Right ventricle myocardium inferior (tissue), 1 donor: Measurements from ENCODE around the gene PHB1. TPM values are rescaled to one million over a fixed set of nuclear protein-coding genes. Genes with fewer than 3 reads are reported as not detected.

Experiments
- ATAC-seq: fragments of 200-7000 bp; cut with Tn5 transposase; one replicate; pipeline ENCODE4 v1.9.1; 2020; ENCODE audit warnings: mild to moderate bottlenecking, moderate library complexity
- DNase-seq: peaks from one replicate; pipeline ENCODE4 v3.0.0; 2021; ENCODE audit errors: missing footprints
- intact Hi-C: fragments of 100-400 bp; cut with DNase I; formaldehyde crosslinking; loops from one replicate; pipeline ENCODE4 v1.11.0; 2022
- total RNA-seq: library from RNA; stranded (reverse); fragmentation: NEBNext Ultra II Directional; extraction: Animal tissue kit (Norgen Biotek cat#: 25700); gene quantifications from one replicate; pipeline ENCODE4 v1.2.1, GENCODE V29; 2021
- donor health status: DM: no; HTN: yes; CAD: no; lungs with severe emphysema.

Gene PHB1
- total RNA-seq, 1 donor from 2014 or later, result 233 TPM

GRCh38 chr17:49364119-49364518 is 50.6 kb downstream of the PHB1 start:
- intact Hi-C loops, result loop anchor here (5.0 kb wide), 1 partner anchor 47 kb away; no protein-coding TSS in a partner anchor
- ATAC-seq, result no peak

GRCh38 chr17:49363251-49363650 is 51.4 kb downstream of the PHB1 start:
- no peak for DNase-seq
- intact Hi-C loops, result loop anchor here (5.0 kb wide), 1 partner anchor 46 kb away; no protein-coding TSS in a partner anchor
- ATAC-seq, result no peak

More at GRCh38 chr17:49364119-49364518, 50.6 kb downstream of the PHB1 start:
- DNase-seq, result no peak

- ATAC-seq, result no peak
- intact Hi-C loops, result loop anchor here (5.0 kb wide), 1 partner anchor 45 kb away; no protein-coding TSS in a partner anchor
- no peak for DNase-seq
Measured at GRCh38 chr17:49362723-49363117, 52.0 kb downstream of the PHB1 start.

- ATAC-seq, result peak; percentile 92
- peak; percentile 94 for DNase-seq
- intact Hi-C loops, result loop anchor here (5.0 kb wide), 1 partner anchor 45 kb away; no protein-coding TSS in a partner anchor
Measured at GRCh38 chr17:49361902-49362722, 52.6 kb downstream of the PHB1 start, which contains the start of gene ZNF652. TSS of gene ZNF652 (minus strand) at chr17:49362250. CDS start at chr17:49317725, 44,525 bp downstream.

GRCh38 chr17:49361129-49361901 is 53.4 kb downstream of the PHB1 start:
- ATAC-seq (peak; percentile 36), DNase-seq (peak; percentile 71)
- intact Hi-C loops, result loop anchor here (5.0 kb wide), 1 partner anchor 44 kb away; no protein-coding TSS in a partner anchor

- DNase-seq, result no peak
- intact Hi-C loops, result loop anchor here (5.0 kb wide), 1 partner anchor 43 kb away; no protein-coding TSS in a partner anchor
- no peak for ATAC-seq
Measured at GRCh38 chr17:49360796-49361128, 53.9 kb downstream of the PHB1 start.

GRCh38 chr17:49359990-49360795 is 54.5 kb downstream of the PHB1 start:
- no peak for ATAC-seq
- intact Hi-C loops, result loop anchor here (5.0 kb wide), 1 partner anchor 43 kb away; no protein-coding TSS in a partner anchor
- DNase-seq, result no peak

GRCh38 chr17:49358641-49359247 is 55.9 kb downstream of the PHB1 start:
- intact Hi-C loops, result no loop called here
- ATAC-seq, result no peak
- DNase-seq, result no peak

GRCh38 chr17:49357516-49357915 is 57.2 kb downstream of the PHB1 start:
- intact Hi-C loops, result no loop called here
- DNase-seq (no peak), ATAC-seq (no peak)

- DNase-seq, result no peak
- intact Hi-C loops, result no loop called here
- ATAC-seq, result no peak
Measured at GRCh38 chr17:49356320-49356719, 58.4 kb downstream of the PHB1 start.

Other genes starting within 250 kb of the PHB1 start
- 2.5 TPM for gene GNGT2, start 204.3 kb downstream of the PHB1 start, total RNA-seq
- gene ABI3, start 204.2 kb downstream of the PHB1 start, total RNA-seq, result 6.3 TPM
- gene PHOSPHO1, start 184.1 kb downstream of the PHB1 start, total RNA-seq, result 0.78 TPM
- 19.0 TPM for gene ZNF652, start 52.6 kb downstream of the PHB1 start, total RNA-seq
- 10.0 TPM for gene NGFR, start 80.4 kb upstream of the PHB1 start, total RNA-seq
- 4.5 TPM for gene NXPH3, start 161.0 kb upstream of the PHB1 start, total RNA-seq